HuH-7.5 (cell line): ENCODE results near the gene RPAIN.
"Not testable (repeated sequence)": the region's sequence is repeated elsewhere in the genome, so short reads cannot be mapped to it uniquely, and the experiment has no call there.

Source experiments
- DNase-seq: peaks from one replicate; pipeline ENCODE4 v3.0.0; 2011; ENCODE audit warnings: low spot score

RPAIN gene

DNA sequence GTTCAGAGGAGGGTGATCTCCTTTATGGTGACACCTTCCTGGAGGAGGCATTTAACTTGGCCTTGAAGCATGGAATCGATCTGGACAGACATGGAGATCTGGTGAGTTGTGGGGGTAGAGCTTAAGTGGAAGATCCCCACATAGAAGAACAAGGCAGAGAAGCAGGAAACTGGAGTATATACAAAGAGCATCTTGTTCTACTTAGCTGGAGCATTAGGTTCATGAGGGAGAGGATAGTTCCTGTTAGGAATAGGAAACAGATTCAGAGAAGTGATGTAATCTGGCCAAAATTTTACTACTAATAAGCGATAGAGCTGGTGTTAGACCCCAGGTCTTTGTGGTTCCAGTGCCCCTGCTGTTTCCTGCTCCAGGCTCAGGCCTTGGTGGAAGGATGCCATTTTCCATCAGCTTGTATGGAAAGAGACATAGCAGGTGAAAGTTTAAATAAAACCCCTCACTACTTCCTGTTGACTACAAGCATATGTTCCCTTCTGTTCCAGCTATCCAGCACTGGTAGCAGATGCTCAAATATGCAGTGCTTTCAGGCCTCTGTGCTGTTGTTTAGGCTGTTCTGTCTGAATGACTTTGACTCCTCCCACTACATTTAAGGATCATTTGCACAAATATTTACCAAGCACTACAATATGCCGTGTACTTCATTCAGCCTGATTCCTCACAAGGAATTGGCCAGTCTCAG lies 9.4 kb downstream of the RPAIN start:
- DNase-seq = no peak

DNA sequence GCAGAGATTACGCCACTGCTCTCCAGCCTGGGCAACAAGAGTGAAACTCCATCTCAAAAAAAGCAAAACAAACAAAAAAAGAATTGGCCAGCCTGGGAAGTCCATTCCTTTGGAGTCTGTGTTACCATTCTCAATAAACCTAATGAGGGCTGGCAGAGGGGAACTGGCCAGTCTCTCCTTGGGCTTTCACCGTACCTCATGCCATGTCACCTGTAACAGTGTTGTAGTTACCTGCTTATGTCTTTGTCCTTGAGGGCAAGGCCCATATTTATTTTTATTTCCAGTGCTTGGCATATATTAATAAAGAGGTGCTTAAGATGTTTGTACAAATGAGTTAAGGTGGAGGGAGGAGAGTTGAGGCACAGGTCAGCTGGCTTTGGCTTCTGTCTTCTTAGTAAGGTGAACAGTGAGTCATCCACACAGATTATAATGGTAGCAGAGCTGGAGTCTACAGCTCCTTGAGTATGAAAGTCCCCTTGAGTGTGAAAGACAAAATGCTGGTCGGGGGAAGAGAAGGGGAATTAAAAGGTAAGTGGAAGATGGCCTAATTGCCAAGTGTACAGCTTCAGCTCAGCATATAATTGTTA lies 10.5 kb downstream of the RPAIN start:
- DNase-seq = no peak

DNA sequence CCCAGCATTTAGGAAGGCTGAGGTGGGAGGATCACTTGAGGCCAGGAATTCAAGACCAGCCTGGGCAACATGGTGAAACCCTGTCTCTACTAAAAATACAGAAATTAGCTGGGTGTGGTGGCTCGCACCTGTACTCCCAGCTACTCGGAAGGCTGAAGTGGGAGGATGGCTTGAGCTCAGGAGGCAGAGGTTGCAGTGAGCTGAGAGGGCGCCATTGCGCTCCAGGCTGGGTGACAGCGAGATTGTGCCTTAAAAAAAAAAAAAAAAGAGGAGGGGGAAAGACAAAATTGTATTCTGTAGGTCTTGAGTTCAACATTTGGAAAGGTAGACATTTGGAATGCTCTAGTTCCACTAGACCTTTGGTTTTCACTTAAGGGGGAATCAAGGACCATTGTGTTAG lies 11.3 kb downstream of the RPAIN start:
- not testable (repeated sequence) for DNase-seq

DNA sequence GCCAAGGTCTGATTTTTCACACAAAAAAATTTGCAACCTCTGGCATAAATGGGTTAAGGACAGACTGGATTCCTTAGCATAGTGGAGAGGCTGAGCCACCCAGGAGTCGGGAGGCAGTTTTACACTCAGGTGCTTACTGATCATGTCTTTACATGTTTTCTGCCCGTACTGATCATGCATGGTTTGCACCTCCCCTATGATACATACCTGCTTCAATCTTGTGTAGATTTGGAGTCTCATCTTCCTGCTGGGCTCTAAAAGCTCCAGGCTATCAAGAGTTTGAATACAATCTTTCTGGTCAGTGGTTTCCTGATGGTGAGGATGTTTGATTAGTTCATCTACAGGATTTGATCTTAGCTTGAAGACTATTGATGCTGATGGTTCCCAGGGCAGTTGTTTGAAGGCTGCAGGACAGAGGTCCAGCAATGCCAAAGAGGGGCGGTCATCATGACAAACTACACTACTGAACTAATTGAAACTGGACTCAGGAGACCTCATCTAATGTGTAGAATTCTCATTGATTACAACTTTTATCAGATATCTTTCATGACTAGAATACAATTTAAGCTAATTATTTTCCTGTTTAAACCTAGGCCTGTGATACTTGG lies 12.1 kb downstream of the RPAIN start:
- no peak for DNase-seq

DNA sequence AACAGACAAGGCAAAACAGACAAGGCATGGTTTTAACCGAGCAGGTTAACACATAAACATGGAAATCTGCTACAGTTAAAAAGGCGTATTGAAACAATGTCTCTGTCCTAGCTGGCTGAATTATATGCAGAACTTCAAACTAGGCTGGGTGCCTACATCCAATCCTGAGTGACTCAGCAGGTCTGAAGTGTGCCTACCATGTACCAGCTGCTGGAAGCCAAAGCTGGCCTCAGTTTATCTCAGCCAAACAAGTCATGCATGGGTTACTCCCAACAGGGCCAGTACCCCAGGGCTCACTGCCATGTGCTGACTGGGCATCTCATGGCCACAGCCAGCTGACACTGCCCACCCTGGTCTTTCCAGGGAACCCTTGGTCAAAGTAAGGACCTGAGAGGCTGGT lies 15.0 kb downstream of the RPAIN start:
- DNase-seq = no peak

DNA sequence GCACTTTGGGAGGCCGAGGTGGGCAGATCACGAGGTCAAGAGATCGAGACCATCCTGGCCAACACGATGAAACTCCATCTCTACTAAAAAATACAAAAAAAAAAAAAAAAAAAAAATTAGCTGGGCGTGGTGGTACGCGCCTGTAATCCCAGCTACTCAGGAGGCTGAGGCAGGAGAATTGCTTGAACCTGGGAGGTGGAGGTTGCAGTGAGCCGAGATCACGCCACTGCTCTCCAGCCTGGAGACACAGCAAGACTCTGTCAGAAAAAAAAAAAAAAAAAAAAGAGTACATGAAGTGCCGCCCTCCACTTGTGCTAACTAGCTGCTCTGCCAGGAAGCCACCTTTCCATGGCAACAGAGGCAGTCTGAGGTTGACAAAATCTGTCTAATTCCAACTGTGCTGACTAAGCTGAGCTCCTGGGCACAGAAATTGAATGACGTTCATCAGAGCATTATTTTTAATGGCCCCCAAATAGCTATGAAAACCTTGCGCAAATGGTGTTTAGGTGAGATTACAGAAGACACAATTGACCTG lies 15.9 kb downstream of the RPAIN start:
- DNase-seq = not testable (repeated sequence)

DNA sequence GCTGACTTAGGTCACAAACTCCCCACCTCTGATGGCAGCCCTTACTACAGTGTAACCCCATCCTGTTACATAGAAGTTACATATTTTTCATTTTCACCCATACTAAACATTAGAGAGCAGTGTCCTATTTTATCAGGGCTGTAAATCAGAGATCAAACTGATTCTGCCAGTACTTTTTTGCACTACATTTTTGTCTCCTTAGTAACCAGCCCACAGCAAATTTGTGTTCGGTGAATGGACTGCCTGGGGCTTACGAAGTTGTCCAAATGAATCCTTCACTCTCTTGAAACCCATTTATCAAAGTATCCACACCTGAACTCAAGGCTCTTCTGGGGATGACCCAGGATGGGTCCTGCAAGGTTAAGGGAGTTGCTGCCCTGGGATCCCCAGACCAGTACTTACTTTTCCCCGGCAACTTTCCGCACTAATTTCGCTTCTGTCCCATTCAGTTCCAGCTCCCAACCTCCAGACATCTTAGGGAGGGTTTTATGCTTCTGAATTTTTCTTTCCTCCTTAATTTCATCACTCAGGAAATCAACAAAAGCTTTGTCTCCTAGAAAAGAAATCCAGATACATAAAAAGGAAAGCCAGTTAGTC lies 17.8 kb downstream of the RPAIN start:
- no peak for DNase-seq

DNA sequence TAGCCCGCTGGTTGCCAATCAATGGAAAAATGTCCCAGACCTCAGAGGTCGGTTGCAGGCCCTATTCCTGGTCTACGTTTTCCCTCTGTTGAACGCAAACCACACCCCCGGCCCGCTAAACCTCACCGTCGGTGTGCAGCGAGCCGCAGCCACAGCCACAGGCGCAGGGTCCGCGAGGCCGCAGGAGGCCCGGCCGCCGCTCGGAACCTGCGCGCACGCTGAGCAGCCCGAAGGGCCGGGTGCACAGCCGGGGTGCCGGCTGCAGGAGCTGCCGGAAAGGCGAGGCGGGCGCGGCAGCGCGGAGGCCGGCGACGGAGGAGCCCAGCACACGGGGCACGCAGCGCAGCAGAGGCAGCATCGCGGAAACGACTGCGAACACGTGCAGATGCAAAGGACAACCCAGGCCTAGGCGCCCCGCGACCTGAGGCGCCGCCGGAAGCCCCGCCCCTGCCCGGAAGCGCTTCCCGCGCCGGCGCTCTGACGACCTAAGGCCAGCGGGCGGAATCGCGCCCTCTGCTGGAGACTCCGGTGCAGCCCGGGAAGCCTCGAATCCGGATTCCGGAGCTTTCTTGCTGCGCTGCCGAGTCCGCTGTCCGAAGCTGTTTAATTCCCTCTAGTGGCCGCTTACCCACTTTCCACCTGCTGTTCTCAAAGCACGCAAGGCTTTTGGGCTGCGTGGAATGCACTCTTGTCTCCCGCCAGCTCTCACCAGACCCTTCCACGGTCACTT lies 18.9 kb downstream of the RPAIN start, which contains the start of gene C1QBP:
TSS of gene C1QBP (minus strand) at position 440 of the 730 bp plus-strand sequence. CDS start at position 358, 82 bp downstream.
- peak; percentile 77 for DNase-seq

DNA sequence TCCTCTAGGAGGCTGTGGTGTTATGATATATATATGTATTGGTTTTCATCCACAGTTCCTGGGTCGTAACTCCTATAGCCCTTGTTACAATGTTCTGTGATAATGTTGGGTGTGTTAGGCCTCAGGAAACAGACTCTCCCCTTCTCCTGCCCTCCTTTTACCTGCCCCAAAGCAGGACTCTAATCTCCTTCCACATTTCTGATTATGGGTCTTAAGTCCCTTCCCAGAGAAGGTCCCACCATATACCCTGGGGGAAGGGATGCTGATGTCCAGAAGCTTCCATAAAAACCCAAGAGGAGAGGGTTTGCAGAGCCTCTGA lies 19.4 kb downstream of the RPAIN start:
- DNase-seq = no peak

DNA sequence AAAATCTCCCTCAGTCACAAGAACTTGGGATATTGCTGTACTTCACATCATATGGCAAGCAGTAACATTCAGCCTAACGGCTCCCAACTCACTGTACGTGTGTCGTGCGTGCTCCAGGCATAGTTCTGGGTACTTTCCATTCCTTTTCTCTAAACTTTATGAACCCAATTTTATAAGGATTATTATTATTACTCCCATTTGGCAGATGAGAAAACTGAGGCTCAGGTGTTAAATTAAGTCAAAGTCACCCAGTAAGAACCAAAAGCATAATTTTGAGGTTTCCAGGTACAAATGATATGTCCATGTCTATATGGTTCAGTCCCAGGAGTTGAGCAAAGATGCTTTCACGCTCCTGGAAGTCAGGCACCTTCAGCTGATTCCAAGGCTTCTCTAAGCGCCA lies 23.7 kb downstream of the RPAIN start:
- DNase-seq = no peak

DNA sequence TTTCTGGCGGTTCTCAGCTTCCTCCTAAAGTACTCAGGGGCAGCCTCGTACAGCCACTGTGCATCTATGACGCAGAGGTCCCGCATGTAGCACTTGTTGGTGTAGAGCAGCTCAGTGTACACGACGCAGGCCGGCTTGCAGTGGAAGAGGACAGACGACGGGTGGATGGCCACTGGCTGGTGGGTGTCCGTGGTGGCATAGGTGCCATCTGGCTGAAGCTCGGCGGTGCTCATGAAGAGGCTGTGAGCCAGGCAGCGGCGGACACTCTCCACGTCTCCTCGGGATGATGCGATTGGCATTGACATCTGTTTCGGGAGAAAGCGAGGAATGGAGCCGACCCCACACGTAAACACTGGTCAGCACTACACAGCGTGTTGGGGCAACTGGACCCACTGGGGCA lies 24.2 kb downstream of the RPAIN start:
- no peak for DNase-seq

DNA sequence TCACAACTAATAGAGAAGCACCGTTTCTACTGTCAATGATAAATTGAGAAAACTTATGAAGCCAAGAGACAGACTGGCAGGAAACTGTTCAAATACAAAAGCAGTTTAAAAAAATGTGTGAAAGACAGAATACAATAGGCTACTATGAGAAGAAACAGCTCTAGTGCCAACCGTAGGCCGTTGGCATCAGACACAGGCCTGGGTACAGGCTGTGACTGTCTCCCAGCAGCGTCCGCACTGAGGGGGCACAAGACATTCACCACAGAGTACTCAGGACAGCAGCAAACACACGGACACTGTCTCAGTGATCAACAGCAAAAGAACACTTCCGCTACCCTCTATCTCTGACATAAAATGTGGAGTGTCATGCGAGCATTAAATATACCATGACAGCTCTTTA lies 26.8 kb downstream of the RPAIN start:
- no peak for DNase-seq

DNA sequence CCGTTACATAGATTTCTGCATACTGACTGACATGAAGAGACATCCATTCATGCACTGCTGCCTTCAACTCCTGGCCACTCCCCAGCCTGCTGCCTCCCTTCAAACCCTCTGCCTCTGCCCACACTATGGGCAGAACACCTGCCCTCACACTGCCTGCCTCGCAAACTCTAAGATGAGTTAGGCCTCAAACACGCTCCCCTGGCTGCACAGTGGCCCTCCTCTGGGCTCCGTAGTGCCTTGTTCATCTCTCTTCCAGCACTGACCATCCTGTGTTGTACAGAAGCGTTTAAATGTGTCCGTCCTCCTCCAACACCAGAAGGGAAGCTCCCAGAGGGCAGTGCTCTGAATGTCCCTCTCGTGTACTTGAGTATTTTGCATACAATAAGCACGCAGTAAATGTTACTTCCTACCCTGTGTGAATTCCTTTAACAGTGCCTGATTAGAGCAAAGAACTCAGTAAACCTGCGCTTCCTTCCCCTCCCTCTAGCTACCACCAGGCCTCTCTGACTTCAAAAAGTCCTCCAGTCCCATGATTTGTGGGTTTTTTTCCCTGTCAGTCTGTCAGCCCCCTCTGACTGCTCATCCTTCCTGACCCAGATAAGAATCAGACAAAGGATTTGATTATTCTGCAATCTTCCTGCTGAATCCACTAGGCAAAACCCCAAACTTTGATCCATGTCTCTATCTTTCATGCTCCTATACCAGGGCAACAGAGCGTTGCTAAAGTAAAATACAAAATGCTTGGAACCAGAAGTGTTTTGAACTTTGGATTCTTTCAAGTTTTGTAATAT lies 44.9 kb downstream of the RPAIN start:
- DNase-seq = no peak

DNA sequence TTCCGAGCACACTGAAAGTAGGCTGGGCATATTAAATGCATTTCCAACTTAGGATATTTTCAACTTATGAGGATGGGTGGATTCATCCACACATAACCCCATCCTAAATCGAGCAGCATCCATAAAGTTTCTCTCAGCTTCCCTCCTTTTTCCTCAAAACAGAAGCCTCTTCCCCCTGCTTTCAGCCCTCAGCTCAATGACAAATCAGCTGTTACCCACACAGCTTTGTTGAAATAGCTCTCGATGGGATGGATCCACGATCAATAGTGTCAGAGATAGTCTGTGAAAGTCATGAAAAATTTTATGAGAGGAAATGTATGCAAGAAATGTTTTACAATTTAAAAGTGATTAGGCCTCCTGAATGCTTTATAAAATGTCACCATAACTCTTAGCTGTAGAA lies 46.3 kb downstream of the RPAIN start:
- DNase-seq = no peak

DNA sequence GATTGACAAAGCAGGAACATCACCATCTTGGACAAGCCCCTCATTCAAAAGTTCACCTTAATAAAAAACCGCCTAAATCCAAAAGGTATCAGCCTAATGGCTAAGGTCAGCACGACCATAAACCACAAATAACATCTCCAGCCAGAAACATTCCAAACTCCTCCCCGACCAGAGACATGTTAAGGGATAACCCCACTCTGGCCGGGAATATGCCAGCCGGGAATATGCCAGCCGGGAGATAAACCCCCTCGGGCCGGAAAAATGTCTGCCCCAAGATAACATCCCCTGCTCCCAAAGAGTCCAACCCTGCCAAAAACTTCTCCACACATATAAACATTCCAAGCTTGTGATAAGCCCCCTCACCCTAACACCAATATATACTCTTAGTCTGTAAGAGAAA lies 47.4 kb downstream of the RPAIN start:
- DNase-seq = no peak

DNA sequence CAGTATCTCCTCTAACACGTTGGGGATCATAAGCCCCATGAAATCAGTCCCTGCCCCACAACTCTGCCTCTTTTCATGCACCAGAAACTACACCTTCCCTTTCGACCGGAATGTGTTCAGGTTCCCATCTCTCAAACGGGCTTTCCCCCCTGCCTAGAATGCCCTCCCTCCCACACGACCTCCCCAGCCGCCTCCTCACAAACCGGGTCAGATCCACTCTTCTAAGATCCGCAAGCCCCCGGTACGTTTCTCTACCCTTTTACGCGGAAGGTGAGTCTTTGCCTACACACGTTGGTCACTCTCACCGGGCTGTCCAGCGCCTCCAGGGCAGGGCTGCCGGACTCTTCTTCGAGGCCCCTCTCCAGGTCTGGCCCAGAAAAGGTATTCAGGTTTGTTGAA lies 48.1 kb downstream of the RPAIN start:
- DNase-seq = no peak

DNA sequence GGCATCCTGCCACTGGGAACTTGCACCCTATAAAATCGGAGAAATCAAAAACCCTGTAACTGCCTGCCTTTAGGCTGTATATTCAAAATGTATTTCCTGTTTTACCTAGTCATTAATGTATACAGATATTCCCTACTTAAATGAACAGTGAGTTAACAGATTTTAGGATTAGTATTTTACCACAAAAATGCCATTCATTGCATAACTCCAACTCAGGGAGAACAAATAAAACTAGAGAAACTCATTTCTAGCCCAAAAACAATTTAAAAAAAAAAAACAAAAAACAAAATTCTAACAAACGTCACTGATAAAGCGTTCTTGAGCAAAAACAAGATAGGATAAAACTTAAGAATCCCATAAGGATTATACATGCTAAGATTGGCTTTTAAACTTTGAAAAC lies 52.5 kb downstream of the RPAIN start:
- no peak for DNase-seq

DNA sequence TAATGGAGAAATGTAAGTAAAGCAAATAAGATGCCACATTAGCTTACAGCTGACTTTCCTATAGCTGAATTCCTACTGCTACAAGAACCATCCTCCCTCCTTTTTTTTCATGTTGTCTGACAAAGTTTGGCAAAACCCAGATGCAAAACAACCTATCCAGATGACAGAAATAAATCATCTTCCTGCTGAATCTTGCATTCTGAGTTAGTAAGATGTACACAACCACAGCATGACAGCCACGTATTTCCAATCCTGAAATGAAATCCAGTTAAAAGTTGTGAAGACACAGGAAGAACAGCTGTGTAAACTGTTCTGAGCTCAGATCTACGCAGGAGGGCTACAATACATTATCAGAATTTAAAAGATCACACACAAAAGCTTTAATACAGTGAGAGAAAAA lies 53.9 kb downstream of the RPAIN start:
- DNase-seq = no peak

DNA sequence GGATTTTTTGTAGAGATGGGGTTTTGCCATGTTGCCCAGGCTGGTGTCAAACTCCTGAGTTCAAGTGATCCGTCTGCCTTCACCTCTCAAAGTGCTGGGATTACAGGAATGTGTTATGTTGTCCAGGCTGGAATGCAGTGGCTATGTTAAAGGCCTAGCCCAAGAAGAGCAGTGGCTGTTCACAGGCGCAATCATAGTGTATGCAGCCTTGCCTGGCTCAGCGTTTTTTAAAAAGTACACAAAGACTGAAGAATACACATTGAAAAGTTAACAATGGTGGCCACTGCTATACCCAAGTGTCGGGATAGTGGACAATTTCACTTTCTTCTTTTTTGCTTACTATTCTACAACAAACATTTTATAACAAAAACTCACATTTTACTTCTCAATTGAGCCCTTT lies 59.0 kb downstream of the RPAIN start:
- no peak for DNase-seq

DNA sequence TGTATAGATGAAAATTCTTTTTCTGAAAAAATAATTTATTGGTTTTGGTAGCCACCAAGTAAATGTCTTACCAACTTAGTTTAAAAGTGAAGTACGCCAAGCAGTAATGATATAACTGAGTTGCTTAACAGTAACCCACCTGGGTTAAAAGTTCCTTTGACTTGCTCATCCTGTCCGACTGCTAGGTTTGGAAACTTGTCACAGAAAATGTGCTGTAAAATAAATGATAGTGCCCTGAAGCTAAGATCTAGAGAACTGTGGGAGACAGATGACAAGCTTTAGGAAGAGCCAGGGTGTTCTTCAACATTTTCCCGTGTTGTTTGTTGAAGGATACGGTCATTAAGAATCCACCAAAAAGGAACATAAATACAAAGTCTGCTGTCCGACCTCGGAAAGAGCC lies 61.0 kb downstream of the RPAIN start:
- DNase-seq = no peak

DNA sequence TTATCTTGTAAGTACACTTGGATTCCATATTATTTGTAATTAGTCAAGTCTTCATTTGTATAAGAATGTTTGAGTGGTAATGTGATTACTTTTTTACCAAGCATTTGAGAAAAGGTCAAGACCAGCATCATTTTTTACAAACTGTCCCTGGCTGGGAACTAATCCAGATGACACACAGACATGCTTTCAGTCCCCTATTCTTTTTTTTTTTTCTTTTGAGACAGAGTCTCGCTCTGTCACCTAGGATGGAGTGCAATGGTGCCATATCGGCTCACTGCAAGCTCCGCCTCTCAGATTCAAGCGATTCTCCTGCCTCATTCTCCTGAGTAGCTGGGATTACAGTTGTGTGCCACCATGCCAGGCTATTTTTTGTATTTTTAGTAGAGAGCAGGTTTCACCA lies 61.5 kb downstream of the RPAIN start:
- no peak for DNase-seq
